ENCODE measurements around the gene ADH4.
"Not testable (repeated sequence)": the region's sequence is repeated elsewhere in the genome, so short reads cannot be mapped to it uniquely, and the experiment has no call there.

ADH4 gene

DNA sequence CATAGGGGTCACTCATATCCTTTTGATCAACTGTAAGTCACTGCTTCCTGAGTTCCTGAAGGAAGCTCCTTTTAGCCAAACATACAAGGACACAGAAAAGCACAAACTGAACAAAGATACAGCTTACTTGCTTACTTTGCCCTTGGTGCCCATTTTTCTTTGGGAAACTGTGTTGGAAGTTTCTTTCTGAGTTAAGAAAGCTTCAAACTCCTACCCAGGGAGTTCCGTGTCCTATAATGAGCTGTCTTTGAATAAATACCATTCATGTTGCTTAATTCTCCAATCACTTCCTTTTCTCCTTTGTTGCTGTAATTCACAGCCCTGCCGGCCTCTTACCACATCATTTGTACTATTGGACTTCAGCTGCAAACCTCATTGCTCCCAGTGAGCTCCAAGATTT is at the start of gene ADH4:
ADH4 (minus strand) TSS at position 228 of the 400 bp plus-strand sequence; CDS start at position 153, 75 bp downstream.
- DNase-seq (ENCODE audit: low read depth in 2 of 2, low spot score in 1 of 2) = no peak

DNA sequence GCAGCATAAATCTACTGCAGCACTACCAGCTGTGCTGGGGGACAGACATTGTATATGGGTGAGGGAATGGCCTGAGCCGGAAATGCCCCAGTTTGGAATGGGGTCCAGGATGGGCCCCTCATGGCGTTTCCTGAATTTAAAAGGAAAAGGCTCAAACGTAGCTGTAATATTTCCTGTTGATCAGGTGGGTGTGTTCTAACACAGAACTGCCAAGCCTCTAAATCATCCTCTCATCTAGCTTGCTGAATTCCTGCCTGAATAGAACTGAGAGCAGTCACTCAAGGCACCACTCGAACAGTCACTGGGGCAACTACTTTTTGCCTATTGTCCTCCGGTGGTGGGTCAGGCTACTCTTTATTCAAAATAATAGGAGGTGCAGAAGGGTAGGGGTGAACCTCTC is 46.2 kb upstream of the ADH4 start:
- no peak for DNase-seq (ENCODE audit: low read depth in 2 of 2, low spot score in 1 of 2)

DNA sequence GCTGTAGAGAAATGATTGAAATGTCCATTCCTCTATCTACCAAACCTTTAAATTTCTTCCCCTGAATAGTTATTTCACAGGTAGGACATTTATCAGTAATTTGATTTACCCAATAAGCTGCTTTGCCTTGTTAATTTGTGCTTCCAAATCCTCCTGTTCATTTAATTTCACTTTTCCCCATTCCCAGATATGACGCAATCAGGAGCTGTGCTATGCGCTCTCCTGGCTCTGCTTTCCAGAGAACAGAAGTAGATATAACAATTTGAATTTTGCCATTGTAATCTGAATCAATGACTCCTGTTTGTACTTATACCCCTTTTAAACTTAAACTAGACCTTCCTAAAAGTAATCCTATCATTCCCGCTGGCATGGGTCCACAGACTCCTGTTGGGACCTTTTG is 45.8 kb upstream of the ADH4 start:
- DNase-seq (ENCODE audit: low read depth in 2 of 2, low spot score in 1 of 2) = not testable (repeated sequence)

DNA sequence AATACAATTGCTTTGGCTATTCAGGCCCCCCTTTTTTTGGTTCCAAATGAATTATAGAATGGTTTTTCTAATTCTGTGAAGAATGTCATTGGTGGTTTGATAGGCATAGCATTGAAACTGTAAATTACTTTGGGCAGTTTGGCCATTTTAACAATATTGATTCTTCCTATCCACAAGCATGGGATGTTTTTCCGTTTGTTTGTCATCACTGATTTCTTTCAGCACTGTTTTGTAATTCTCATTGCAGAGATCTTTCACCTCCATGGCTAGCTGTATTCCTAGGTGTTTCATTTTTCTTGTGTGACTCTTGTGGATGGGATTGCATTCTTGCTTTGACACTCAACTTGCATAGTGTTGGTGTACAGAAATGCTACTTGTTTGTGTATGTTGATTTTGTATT is 41.9 kb upstream of the ADH4 start:
- DNase-seq (ENCODE audit: low read depth in 2 of 2, low spot score in 1 of 2) = no peak

DNA sequence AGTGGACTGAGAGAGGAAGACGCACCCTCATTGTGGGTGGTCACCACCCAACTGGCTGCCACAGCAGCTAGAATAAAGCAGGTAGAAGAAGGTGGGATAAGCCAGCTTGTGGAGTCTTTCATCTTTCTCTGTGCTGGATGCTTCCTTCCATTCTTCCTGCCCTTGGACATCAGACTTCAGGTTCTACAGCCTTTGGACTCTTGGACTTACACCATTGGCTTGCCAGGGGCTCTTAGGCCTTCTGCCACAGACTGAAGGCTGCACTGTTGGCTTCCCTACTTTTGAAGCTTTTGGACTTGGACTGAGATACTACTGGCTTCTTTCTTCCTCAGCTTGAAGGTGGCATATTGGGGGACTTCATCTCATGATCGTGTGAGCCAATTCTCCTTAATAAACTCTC is 41.5 kb upstream of the ADH4 start:
- DNase-seq (ENCODE audit: low read depth in 2 of 2, low spot score in 1 of 2) = no peak

DNA sequence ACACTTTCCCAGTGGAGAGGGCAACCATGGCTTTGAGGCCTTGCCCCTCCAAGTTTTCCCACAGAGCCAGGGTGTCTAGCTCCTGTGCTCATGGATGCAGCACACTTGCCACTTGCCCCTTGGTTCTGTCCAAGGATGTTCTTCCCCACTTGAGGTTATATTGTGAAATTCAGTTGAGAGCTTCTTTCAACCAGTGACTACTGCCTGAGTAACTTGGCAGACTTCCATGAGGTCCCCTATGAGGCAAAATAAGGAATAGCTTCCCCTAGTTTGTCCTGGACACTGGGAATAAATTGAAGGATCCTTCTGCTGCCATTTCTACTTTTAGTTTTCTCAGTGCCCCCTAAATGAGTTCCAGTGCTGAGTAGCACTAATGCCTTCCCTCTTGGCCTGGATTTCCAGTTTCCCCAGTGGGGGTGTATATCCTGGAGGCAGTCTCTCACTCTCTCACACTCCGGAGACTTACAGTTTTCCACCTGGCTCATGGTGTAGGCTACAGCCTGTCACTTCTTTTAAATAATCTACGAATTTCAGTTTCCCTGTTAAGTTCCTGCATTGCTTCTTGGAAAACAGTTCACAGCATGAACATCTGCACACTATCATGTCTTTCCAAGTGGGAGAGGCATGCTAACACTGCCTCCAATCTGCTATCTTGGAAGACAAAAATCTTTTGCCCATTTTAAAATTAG is 36.4 kb upstream of the ADH4 start:
- no peak for DNase-seq (ENCODE audit: low read depth in 2 of 2, low spot score in 1 of 2)

DNA sequence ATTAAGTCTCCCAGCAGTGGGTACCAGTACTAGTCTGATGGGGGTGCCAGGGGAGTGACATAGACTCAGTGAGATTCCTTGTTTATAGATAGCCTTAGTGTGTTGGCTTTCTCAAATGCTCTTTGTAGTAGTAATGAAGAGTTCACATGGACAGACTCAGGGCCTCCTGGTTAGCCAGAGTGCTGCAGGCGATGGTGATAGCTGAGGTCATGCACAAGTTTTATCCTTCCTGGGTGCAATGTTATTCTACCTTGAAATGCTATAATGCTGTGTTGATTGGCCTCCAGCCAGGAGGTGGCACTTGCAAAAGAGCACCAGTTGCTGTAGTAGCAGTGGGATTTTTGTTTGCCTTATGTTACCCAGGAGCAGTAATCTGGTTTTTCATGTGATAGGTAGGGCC is 35.5 kb upstream of the ADH4 start:
- no peak for DNase-seq (ENCODE audit: low read depth in 2 of 2, low spot score in 1 of 2)

DNA sequence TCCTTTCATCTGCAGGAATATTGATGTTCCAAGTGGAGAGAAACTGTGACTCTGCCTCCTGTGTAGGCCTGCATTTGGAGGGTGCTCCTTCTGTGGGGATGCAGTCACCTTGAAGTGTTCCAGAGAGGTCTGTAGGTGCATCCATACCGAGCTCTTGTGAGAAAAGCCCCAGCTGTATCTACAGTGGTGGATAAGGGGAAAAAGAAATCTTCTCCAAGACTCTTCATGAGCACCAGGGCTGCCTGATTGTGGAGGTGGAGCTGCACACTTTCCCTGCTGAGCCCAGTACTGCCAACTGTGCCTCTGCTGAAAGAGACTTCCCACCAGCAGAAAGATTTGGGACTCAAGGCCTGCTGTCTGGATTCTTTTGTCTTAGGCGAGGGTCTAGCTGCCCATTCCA is 35.1 kb upstream of the ADH4 start:
- no peak for DNase-seq (ENCODE audit: low read depth in 2 of 2, low spot score in 1 of 2)

DNA sequence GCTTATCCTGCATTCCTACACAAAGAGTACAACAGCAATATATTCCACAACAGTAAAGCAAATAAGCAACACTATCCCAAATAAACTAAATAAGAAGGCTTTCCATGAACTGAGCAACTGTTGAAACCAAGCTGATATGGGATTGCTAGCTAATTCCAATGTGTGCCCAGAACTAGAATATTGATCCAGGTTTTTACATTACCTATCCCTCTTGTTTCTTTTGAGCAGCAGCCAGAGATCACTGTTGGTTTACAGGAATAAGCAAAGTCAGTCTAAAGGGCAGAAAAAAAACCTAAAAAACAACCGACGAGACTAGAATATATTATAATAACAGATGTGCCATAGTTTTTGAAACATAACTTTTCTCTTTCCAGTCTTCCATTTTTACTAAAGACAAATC is 22.4 kb upstream of the ADH4 start:
- DNase-seq (ENCODE audit: low read depth in 2 of 2, low spot score in 1 of 2) = no peak

DNA sequence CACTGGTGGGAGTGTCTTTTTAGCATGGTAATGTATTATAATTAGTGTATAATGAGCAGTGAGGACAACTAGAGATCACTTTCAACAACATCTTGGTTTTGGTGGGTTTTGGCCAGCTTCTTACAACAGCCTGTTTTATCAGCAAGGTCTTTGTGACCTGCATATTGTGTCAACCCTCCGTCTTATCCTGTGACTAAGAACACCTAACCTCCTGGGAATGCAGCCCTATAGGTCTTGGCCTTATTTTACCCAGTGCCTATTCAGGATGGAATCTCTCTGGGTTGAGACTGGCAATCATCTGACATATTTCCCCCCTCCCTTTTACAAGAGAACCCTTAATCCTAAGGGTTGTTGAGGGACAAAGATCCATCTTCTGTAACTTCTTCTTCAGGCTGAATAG is 21.9 kb upstream of the ADH4 start:
- no peak for DNase-seq (ENCODE audit: low read depth in 2 of 2, low spot score in 1 of 2)

DNA sequence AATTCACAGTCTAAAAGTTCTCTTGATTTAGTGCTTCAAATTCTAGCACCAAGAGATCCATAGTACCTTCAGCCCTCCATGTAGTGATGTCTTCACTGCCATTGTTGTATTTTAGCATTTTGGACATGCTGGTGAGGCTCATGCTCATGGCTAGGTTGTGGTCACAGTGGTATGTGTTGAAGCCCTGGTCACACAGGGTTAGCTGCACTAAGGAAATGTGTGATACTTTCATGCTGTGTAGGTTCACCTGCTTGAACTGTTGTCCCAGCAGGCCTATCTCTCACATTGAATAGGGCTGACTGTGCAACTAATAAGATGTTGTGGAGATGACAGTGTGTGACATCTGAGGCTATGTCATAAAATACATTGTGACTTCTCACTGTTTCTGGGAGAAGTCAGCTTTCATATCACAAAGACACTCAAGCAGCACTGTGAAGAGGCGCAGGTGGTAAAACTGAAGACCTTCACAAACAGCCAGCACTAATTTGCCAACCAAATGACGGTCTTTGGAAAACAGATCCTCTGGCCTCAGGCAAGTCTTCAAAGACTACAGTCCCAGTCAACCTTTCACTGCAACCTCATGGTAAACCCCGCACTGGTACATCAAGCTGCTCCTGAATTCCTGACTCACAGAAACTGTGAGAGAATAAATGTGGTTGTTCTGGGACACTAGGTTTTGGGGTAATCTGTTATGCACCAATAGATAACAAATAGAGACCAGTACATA is 17.4 kb upstream of the ADH4 start:
- no peak for DNase-seq (ENCODE audit: low read depth in 2 of 2, low spot score in 1 of 2)

DNA sequence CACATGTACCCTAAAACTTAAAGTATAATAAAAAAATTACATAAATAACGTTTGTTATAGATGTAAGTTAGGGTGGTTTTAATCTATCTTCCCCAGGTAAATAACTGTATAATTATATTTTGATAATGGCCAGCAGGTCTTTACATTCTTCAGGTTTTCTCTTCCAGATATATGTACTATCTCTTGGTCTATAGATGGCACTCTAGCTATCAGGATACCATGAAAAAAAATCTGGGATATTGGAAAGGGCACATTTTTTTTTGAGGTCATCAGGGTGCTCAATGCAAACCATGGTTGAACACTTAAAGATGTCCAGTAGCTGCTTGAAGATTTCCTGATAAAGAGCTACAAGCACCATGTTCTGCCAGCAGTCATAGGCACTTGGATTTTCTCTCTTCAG is 15.6 kb upstream of the ADH4 start:
- DNase-seq (ENCODE audit: low read depth in 2 of 2, low spot score in 1 of 2) = no peak

DNA sequence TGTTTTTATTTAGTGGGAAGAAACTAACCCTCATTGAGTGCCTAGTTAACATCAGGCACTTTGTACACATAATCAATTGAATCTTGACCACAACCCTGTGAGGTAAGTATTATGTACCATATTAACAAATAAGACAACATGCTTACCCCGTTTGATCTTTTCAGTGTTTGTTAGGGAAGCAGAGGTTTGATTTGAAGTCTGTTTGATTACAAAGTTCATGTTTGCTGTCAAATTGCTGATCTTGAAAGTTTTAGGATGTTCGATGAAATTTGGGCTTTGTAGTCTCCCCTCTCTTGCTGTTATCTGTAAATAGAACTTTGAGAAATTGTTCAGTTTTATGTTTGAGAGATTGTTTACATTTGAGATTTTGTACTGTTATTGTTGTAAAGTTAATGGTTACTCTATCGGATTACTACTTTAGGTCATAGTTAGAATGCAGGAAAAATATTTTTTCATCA is 13.4 kb upstream of the ADH4 start:
- DNase-seq (ENCODE audit: low read depth in 2 of 2, low spot score in 1 of 2) = no peak

DNA sequence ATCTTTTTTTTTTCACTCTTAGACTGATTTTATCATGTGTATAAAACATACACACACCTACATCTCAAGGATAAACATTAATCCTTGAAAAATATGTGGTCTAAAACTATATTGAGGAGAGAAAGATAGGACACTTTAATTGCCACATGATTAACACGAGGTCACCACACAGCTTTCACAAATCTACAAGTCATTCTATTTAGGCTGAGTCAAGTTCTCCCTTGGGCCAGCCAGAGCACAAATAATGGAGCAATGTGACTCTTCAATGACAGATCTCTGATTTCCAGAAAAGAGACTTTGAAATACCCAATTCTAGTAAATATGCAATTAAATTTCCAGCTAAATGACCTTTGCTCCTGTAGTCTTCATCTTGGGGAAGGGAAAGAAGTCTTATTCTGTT is 12.9 kb upstream of the ADH4 start:
- no peak for DNase-seq (ENCODE audit: low read depth in 2 of 2, low spot score in 1 of 2)

DNA sequence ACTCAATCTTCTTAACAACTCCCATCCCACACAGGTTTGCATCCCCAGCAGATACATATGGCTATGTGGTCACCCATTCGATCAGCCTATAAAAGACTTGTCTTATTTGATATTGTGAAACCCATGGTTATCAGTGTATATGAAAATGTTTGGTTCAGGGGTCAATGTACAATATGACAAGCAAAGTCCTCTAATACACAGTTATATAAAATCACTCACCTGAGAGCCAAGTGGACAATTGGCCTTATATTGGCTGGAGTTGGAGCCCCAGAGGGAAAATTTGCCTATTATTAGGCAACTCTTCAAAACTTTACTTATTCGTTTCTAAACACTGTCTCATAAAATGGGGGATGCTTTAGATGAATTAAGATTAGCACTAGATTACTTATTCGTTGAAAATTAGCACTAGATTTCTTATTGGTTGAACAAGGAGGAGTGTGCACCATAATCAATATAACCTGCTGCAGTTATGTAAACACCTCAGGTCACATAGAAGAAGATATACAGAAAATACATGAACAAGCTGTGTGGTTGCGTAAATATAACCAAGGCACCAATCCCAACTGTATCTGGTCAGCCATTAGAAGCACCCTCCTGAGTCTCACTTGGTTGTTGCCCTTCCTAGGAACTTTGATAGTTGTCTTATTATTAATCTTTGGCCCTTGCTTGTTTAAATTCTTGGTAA is 10.7 kb upstream of the ADH4 start:
- DNase-seq (ENCODE audit: low read depth in 2 of 2, low spot score in 1 of 2) = no peak

DNA sequence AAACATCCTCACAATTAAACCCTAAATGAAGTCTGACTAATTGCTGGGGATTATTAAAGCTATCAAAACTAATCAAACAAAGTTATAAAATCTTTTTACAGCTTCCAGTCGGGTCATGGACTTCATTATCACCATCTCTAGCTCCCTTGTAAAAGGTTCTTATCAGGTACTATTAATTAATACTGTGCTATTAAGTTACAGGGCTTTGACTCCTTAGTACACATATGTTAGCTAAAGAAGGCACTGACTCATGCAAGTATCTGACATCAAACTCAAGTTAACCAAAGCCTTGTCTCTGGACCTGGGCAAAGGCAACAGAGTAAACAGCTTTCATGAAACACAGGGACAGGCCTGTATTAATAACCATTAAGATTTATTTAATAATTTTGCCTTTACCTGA is 7.9 kb upstream of the ADH4 start:
- no peak for DNase-seq (ENCODE audit: low read depth in 2 of 2, low spot score in 1 of 2)

DNA sequence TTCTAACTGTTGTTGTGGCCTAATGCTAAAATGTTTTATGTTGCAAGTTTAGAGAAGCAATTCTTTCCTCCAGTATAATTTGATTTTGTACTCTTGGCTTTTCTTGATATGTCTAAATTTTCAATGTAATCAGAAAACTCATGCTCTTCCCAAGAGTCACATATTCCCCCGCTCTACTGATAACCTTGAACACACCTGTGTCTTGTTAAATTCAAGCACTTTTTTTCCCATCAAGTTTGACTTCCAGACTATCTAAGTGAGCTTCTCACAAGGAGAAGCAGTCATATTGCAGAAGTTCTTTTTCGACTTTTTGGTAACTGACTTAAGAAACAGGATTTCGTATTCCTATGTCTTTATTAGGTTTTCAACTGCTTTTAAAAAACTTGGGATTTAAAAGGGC is 7.4 kb upstream of the ADH4 start:
- DNase-seq (ENCODE audit: low read depth in 2 of 2, low spot score in 1 of 2) = no peak

DNA sequence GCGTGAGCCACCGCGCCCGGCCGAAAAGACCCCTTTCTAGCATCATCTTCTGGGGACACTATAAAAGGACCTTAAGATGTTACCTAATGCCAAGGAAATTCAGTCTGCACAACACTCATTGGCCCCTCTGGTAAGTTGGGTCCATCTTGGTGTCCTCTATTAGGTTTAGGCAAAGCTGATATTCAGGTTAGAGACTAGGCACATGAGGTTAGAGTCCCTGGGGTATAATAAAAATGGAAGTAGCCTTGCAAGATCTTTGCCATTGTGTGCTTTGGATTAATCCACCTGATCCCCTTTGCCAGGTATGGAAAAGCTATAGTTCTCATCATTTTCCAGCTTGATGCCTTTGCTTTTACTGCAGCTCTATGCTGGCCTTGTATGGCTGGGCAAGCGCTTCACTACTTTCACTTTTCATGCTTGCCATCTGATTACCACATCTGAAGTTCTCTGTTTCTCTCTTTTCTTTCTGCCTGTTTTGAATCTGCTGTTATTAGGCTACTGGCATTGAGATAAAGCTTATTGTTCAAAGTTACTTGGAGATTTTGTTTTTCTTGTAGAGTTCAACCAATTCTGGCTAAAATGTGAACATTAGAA is 5.4 kb upstream of the ADH4 start:
- no peak for DNase-seq (ENCODE audit: low read depth in 2 of 2, low spot score in 1 of 2)

DNA sequence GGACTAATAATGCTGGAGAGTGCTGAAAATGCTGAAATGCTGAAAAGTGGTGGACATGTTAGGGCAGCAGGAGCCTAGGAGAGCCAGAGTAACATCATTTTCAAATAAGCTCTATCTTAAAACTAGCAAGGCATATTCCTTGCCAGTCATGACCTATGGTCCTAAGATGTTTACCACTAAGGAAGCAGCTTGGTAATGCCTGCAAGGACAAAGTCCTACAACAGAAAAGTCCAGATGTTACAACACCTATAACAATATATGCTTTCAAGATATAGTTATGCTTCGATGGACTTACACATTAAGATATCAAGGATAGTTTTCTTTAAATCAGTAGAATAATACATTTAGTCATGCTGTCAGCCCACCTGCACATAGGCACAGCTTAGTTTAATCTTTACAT is 4.5 kb upstream of the ADH4 start:
- DNase-seq (ENCODE audit: low read depth in 2 of 2, low spot score in 1 of 2) = no peak

DNA sequence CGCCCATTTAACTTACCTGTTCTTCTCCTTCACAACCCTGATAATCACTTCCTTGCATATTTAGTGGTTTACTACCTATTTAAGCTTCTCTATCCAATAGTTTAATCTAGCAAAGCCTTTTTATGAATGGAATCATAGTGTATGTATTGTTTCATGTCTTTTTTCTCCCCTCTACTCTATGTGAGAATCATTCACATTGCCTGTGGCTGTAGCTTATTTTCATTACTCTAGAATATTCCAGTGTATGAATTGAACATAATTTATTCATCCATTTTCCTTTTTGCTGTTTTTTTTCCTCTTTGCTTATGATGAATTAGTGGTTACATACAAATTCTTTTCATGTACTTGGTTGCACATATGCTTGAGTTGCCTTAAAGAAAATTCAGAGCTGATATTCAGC is 490 bp upstream of the ADH4 start:
- no peak for DNase-seq (ENCODE audit: low read depth in 2 of 2, low spot score in 1 of 2)

DNA sequence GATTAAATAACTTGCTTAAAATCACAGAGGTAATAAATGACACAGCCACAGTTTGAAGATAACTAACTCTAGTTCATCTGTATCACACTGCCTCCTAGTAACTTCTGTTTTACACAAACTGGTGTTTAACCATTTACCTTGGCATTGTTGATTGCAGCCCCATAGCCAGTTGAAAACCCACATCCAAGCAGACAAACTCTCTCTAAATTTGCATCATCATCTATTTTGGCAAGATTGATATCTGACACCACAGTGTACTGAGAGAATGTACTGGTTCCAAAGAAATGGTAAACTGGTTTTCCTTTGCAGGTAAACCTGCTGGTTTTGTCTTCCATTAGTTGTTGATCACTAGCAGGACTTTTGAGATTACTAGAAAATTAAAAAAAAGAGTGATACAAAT is 7.8 kb downstream of the ADH4 start:
- no peak for DNase-seq (ENCODE audit: low read depth in 2 of 2, low spot score in 1 of 2)

DNA sequence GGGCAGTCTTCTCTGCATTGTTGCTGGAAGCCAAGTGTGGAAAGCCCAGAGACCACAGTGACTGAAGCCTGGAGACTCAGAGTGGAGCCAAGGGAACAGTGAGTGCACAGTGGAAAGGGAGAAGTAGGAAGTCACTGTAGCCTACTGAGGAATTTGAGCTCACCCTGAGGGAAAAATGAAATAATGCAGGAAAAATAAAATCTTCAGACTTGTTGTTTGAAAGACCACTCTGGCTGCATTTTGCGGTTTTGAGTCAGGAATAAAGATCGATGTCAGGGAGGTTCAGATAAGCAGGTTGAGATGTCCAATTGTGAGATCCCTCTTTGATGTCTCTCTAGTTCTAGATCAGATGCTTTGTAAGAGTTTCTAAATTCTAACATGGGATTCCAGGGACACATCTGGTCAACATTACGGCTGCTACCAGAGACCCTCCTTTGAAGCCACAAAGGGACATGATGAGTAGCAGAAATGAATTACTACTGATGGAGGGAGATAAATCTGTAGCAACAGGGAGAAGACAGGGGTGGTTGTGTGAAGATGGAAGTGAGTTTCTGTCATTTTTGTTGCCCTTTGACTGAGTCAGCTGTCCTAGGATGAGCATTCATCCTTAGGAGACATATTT is 8.4 kb downstream of the ADH4 start:
- no peak for DNase-seq (ENCODE audit: low read depth in 2 of 2, low spot score in 1 of 2)

Data from stimulated activated CD8-positive, alpha-beta memory T cell treated with anti-CD3 and anti-CD28 coated beads, Interleukin-4, amount 100 ng/mL, for 1 hour (primary cell).